ENCODE data around the gene ACSL6. TPM values are rescaled to one million over a fixed set of nuclear protein-coding genes. Genes with fewer than 3 reads are reported as not detected.
A peak's percentile ranks its signal among the peaks of the same experiment; 100 is the strongest.

ACSL6 gene
- total RNA-seq, 1 donor from 2014 or later = 3.7 TPM

DNA sequence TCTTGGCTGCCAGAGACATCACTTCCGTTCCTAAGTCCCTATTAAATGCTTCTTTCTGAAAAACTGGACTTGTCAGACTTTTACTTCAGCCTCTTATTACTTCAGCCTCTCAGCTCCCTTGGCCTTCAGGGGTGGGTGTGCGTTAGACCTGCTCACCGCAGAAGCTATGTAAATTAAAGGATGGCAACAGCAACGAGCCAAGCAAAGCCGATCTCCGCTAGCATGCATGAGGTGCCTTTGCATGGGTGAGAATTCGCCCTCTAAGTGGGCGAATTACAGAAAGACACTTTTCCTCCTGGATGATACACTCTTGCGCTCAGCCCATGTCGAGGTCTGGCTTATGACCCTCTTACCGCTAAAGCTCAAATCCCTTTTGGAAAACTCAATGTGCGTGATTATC is 38.1 kb upstream of the ACSL6 start:
- ATAC-seq = no peak
- DNase-seq (ENCODE audit: low spot score) = peak; percentile 16

DNA sequence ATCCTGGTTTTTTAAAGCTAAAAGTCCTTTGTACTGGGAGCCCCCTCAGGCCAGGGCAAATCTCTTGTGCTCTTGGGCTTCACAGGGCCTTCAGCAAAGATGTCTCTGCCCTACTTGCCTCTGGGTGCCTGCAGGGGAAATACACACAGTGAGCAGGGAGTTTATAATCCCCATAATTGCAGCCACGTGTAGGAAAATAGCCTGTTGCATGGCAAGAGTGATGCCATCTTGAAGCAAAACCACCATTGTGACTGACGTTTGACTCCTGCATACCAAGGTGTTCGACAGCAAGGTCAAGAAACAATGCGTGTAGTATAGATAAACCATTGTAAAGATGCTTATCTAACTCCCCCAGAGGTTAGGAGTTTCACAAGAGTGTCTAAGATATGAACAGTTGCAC is 37.6 kb upstream of the ACSL6 start:
- DNase-seq (ENCODE audit: low spot score) = peak; percentile 12
- no peak for ATAC-seq

DNA sequence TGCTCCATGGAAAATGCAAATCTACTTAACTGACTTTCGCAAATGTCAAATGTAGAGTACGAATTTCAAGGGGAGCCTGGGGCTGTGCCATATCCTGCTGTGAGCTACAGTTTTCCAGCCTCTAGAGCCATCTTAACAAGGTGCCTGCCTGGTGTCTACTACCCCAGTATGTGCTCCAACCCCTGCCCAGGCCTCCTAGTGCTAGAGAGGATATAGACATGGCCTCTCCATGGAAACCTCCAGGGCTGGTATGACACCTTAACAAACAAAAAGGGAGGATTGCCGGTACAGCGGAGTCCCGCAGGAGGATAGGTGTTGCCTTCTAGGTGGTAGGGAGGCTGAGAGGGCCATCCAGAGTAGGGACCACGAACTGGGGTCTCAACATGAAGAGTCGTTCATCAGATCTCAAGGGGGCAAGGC is 35.4 kb upstream of the ACSL6 start:
- DNase-seq (ENCODE audit: low spot score) (peak; percentile 18), ATAC-seq (no peak)

DNA sequence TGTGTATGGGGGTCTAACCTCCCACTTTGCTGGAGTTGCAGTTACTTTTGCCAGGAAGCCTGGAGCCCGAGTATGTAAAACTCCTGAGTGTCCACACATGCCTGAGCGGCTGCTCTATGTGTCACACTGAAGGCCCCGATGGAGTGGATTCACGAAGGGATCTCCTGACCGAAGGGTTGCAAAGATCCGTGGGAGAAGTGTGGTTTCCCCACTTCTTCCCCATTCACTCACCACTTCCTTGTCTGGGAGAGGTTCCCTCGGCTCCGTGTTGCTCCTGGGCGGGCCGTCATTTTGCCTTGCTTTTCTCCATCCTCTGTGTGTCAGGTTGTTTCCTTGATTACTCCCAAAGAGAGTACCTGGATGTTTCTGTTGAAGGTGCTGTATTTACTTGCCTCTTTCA is 32.7 kb upstream of the ACSL6 start:
- DNase-seq (ENCODE audit: low spot score) (peak; percentile 35), ATAC-seq (no peak)

DNA sequence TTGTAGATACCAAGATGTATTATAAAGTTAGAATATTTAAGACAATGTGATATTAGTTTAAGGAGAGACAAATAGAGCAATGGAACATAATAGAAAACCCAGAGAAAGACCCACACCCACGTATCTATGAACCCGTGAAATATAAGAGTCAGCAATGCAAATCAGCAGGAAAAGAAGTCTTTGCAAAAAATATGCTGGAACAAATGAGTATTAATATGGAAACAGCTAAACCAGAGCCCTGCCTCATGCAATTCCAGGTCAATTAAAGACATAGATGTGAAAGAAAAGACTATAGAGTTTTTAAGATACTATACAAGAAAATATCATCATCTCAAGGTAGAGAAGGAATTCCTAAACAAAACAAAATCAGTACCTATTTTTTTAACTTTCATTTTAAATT is 25.9 kb upstream of the ACSL6 start:
- ATAC-seq (no peak), DNase-seq (ENCODE audit: low spot score) (no peak)

DNA sequence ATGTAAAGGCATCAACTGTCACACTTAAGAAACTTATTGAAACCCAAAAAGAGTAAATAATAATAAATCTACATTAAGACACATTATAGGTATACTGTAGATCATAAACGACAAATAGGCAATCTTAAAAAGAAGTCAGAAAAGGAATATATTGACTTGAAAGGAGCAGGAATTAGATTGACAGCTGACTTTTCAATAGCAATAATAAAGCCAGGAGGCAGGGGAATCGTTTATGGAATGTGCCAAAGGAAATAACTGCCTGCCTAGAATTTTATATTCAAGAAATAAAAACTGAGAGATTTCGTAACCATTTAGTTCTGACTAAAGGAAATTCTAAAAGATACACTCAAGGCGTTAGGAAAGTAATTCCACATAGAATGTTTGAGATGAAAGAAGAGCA is 21.7 kb upstream of the ACSL6 start:
- no peak for ATAC-seq
- DNase-seq (ENCODE audit: low spot score) = no peak

DNA sequence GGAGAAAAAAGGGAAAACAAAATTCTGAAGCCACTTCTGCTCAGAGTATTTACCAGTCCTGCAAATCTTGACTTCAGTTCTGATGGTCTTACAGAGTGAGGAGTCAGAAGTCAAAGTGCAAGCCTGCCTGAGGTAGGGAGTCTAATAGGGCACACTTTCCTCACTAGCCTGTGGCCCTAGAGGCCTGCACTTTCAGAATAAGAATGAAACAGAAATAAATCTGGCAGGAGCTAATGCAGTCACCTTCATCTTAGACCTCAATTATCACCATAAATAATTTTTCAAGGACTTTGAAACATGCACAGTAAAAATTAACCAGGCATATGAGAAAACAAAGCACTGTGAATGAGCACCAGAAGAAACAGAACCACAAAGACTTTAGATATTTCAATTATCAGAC is 20.7 kb upstream of the ACSL6 start:
- no peak for ATAC-seq
- no peak for DNase-seq (ENCODE audit: low spot score)

DNA sequence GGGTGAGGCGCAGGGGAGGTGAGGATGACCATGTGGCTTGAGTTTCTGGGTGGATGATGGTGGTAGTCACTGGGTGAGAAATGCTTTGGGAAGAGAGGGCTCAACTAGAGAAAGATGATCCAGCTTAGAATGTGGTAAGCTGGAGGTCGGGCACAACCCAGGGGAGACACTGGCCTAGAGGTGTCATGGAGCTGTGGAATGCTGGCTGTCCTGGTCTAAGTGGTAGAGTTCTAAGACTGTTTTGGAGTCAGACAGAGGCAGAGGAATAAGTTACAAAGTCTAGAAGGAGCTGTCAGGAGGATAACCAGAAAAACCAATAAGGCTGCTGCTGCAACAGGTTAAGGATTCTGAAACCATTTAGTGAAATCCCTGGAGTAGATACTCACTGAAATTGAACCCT is 19.2 kb upstream of the ACSL6 start:
- no peak for DNase-seq (ENCODE audit: low spot score)
- no peak for ATAC-seq

DNA sequence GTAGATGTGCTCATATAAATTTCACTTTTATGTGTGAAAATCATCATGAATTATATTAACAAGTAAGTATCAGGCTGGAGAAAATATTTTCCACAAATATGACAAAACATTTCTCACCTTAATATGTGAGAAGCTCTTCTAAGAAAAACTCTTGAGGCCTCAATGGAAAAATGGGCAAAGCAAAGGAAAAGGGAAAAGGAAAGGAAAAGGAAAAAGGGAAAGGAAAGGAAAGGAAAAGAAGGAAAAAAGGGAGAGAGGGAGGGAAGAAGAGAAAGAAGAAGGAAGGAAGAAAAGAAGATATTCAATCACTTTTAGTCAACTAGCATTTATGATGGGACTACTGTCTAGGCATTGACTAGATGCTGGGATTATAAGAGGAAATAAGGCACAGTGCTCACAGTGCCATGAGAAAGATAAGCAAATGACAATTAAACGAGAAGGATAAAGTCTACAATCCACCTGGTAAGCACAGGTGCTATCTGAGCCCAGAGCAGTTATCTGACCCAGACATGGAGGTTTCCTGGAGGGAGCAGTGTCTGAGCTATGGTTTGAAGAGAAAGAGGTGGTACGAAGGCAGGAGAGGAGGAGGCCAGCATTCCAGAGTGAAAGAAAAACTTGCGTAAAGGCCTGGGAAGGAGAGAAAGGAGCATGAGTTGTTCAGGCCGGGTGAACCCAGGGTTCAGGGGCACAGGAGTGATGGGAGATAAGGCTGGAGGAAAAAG is 18.3 kb upstream of the ACSL6 start:
- DNase-seq (ENCODE audit: low spot score) (no peak), ATAC-seq (no peak)

DNA sequence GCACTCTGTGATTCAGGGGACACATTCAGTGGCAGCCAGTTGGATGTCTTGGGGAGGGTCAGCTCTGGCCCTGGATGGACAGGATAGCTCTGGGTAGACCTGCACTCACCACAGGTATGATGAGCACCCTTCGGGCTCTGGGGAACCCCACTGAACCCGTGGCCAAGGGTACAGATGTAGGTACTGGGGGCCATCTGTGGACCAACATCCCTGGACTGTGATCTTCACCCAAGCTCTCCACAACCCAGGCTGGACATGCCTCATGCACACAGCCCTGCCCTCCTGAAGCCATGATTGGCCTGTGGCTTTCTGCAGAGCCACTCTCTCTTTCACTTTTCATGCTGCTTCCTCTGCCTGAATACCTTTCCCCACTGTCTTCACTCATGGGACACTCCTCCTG is 15.6 kb upstream of the ACSL6 start:
- DNase-seq (ENCODE audit: low spot score) (no peak), ATAC-seq (no peak)

DNA sequence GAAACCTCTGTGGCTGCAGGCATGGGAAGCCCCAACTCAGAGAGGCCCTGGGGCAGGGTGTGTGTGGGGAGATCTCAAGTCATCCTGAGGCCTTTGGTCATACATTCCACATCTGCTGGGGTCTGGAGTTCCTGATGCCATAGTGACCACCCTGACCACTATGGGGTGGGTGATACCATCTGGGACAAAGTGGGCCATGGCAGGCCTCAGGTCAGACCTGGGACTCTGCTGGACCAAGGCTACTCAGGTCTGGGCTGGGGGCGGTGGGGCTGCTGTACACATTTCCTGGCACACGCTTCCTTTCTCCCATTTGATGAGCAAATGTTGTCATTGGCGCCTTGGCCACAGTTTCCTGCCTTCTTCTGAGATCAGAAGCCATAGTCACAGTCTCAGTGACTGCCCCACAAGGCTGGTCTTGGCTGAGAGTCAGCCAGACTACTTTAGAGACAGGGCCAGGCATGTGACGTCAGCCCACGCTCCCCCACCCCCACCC is 15.1 kb upstream of the ACSL6 start:
- no peak for ATAC-seq
- DNase-seq (ENCODE audit: low spot score) = no peak

DNA sequence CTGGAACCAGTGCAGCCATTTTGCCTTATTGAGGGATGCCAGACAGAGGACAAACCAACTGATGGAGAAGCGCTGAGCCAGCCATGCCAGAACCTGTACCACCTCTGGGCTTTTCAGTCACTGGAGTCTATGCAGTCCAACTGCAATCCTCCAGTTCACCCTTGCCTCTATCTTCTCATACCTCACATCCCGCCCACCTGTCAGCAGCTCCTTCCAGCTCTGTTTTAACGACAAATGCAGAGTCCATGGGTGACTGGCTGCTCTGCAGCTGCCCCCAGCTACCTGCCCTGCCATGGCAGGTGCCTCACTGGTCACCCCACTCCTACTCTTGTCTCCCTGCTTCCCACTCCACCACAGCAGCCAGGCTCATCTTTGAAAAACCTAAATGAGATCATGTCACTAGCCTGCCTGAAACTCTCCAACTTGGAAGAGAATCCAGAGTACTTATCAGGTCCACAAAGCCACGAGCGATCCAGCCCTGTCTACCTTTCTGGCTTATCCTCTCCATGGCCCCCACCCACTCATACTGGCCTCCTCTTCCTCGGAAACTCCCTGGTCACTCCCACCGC is 14.0 kb upstream of the ACSL6 start:
- DNase-seq (ENCODE audit: low spot score) (no peak), ATAC-seq (no peak)

DNA sequence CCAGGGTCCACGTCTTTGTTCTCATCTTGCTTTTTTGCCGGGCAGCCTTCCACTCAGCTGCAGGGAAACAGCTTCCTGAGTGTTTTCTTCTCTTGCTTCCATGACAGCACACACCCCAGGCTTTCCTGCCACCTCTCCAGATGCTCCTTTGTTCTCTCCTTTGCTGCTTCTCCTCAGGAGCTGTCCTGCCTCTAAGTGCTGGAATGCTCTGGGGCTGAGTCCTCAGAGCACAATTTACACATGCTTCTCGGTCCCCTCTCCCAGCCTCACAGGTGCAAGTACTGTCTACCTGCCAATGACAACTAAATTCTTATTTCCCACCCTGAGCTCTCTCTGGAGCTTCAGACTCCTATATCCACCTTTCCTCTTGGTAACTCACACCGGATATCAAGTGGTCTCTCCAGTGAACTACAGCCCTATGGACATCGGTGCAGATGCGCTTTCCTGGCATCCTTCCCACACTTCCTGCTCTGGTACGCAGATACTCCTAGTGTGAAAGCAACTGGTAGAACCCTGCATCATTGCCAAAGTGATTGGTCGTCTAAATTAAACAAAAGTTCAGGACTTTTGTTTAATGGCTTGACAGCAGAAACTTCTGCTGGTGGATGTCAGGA is 13.4 kb upstream of the ACSL6 start:
- DNase-seq (ENCODE audit: low spot score) = no peak
- ATAC-seq = no peak

DNA sequence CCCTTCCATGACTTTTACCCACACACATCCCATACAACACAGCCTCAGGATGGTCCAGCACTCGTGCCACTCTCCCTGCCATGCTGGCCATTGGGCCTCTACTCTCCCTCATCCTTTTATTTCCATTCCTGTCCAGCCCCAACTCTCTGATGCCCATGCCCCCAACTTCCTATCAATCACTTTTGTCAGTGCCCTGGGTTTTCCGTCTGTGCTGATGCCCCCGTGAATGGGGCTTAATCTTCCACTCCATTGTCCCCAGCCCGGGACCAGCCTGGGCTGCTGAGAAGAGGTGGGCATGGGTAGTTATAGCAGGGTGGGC is 12.6 kb upstream of the ACSL6 start:
- no peak for ATAC-seq
- DNase-seq (ENCODE audit: low spot score) = no peak

DNA sequence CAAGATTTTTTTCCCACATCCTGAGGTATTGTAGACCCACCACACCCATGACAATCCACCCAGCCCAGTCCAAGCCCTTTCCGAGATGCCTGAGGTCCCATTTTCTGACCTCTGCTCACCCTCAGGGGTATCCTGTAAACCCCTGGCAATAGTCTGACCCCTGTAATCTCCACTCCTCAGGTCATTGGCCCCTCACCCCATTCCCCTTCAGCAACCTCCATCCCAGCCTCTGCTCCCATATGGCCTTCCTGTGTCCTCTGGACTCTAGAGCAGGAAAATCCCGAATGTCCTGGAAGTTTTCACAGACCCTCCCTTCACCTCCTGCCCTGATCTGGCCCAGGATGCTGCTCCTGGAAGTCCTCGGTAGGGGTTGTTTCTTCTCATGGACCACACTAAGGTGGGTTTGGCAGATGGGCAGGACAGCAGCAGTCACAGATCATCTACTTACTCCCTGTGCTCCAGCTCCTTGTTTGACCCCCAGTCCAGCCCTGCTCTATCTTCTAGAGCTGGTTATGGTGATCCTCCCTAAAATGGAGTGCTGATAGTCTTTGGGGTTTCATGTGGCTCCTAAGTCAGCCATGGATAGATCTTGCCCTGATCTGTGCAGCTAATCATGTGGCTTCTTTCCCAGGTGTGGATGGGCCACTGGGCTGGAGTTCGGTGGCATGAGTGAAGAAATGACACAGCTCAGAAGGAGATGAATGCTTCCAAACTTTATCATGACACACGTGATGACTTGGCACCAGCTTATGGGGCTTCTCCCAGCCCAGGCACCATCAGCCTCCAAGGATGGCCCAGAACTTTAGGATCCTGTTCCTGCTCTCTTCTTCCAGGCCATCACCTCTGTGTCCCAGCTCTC is 12.0 kb upstream of the ACSL6 start:
- DNase-seq (ENCODE audit: low spot score) (no peak), ATAC-seq (no peak)

DNA sequence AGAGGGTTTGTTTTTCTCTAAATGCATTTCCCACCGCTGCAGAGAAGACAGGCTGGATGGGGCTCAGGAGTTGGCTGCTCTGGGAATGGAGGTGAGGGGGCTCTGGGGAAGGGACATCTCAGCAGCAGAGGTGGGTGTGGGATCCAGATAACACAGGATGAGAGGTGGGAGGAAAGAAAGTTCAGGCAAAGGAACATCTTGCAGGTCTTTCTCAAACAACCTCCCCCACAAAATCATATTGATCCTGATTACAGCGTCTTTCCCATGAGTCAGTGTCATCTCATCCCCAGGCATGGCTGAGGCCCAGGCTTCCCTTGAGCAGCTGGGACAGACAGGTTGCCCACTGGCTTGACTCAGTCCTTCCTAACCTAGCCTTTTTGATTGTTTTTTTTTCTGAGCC is 11.3 kb upstream of the ACSL6 start:
- ATAC-seq = no peak
- DNase-seq (ENCODE audit: low spot score) = no peak

DNA sequence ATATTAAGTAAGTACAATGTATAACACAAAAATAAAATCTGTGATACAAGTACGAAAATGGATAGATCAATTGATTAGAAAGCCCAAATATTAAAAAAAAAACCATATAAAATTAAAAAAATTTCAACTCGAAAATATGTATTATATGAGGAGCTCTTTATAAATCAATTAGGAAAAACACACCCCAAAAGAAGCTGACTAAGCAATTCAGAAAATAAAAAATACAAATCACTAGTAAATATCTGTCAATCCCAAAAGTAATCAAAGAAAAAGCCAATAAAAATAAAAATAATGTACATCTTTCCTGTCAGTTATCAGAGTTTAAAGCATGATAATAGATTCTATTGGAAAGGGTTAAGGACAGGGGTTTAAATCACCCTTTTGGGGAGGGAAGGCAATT is 10.2 kb upstream of the ACSL6 start:
- DNase-seq (ENCODE audit: low spot score) = no peak
- no peak for ATAC-seq

DNA sequence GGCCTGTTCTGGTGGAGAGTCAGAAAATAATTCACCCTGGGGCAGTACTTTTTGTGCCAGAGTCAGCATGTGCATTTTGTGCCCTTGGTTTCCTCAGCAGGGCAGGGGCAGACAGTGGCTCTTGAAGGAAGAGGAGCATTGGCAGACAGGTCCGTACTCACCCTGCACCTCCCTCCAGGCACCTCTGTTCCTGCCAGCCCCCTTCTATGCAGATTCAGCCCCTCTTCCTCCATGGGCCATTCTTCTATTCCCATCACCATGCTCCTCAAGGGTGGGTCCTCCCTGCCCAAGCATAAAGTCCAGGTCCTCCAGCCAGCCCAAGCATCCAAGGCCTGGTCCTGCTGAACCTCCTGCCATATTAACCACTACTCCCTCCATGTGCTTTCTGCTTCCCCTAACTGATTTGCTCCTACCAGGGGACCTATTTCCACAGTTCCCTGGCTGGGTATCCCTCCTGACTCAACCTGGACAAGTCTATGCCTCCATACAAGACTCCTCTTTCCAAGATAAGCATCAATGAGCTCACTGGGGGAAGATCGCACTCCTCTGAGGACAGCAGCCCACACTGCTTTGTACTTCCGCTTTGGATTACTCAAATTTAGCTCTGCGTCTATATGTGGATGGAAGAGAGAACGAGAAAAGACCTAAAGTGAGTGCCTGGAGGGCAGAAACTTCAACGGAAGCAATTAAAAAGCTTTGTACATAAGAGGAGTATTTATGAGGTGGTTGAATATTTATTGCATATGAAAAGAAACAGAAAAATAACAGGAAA is 9.3 kb upstream of the ACSL6 start:
- DNase-seq (ENCODE audit: low spot score) (no peak), ATAC-seq (no peak)

DNA sequence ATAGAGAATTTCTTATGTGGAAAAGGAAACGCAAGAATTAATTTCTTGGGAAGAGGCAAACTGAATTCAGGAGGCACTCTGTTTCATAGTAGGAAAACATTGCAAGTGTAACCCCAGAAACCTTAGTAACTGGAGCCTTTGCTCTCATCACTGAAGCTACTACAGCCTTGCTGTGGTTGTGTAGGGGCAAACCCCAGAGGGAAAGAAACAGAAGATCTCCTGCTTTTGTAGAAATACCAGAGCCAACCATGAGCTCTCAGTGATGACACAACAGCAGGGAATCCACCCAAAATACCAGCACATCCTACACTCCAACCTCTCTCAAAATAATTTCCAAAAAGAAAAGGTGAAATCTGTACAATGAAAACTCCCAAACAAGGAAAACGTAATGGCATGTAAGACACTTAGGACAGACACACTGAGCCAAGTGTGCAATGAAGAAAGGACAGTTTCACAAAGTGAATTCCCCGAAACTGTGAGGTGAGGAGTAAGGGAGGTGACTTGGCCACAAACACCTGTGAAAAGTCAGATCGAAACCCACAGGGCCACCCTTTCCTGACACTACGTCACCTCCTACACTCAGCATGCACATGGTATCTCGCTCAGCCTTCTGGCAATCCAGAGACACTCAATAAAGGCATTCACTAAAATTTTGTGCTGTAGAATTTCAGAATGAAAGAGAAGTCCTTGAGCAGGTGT is 8.5 kb upstream of the ACSL6 start:
- ATAC-seq = no peak

DNA sequence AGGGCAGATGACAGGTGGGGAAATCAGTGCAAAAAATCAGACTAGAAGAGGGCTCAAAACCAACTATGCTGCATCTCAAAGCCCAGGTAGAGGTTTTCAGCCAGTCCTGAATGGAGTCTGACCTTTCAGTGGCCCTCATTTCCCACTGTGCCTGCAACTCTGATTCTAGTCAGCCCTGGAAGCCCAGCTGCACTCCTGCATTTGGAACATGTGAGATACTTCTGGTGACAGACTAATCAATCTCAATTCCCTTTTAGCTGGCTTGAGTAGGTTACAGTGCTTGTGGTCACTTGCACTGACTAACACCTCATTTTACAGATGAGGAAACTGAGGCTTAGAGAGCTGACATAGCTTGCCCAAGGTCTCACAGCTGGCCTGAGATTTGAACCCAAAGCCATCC is 7.9 kb upstream of the ACSL6 start:
- no peak for DNase-seq (ENCODE audit: low spot score)

More for the DNA sequence above, 8.5 kb upstream of the ACSL6 start:
- DNase-seq (ENCODE audit: low spot score) = no peak

More for the DNA sequence above, 7.9 kb upstream of the ACSL6 start:
- ATAC-seq = no peak
